ENCODE measurements around the gene ZSCAN26. TPM values are rescaled to one million over a fixed set of nuclear protein-coding genes. Genes with fewer than 3 reads are reported as not detected.
"Not testable (repeated sequence)": the region's sequence is repeated elsewhere in the genome, so short reads cannot be mapped to it uniquely, and the experiment has no call there.

Gene ZSCAN26
- total RNA-seq, 4 donors from 2014 or later, result 12.2 to 38.2 (median 23.7) TPM

GRCh38 chr6:28303570-28303969 lies 36.6 kb downstream of the ZSCAN26 start:
- H3K4me3 ChIP-seq, result no peak overlapping the region
- no peaks in the 10 kb centered on the region for H3K4me1 ChIP-seq
- no peak overlapping the region for H3K27ac ChIP-seq
- H3K36me3 ChIP-seq, result peaks cover 0 to 55% (median 0%) of the 10 kb centered on the region in 3 donors
- H3K27me3 ChIP-seq, result no peaks in the 10 kb centered on the region
- TF ChIP-seq POLR2A (IDR thresholded peaks at IDR 0.05) (no peak), CTCF (IDR thresholded peaks at IDR 0.05) (no peak), EP300 (IDR thresholded peaks at IDR 0.05) (no peak)
- H3K9me3 ChIP-seq, result peaks cover 0 to 12% (median 0%) of the 10 kb centered on the region in 4 donors
- DNase-seq (ENCODE audit: low spot score in 2 of 2), result no peak
- WGBS, 2 donors, result 89 to 90% methylated on average over 3 of the region's 3 CpGs

- peaks cover 0 to 12% (median 0%) of the 10 kb centered on the region in 4 donors for H3K9me3 ChIP-seq
- DNase-seq (ENCODE audit: low spot score in 2 of 2); H3K27me3 ChIP-seq; H3K4me1 ChIP-seq; H3K4me3 ChIP-seq; H3K27ac ChIP-seq: not testable (repeated sequence)
- H3K36me3 ChIP-seq, result peaks cover 0 to 34% (median 0%) of the 10 kb centered on the region in 3 donors
These were observed 39.4 kb downstream of the ZSCAN26 start for GRCh38 chr6:28306363-28306762.

GRCh38 chr6:28311139-28311823 lies 44.3 kb downstream of the ZSCAN26 start:
- H3K4me3 ChIP-seq, result no peak overlapping the region
- no peak for DNase-seq (ENCODE audit: low spot score in 2 of 2)
- H3K36me3 ChIP-seq, result peaks cover 0 to 13% (median 0%) of the 10 kb centered on the region in 3 donors
- TF ChIP-seq CTCF (IDR thresholded peaks at IDR 0.05) (no peak), POLR2A (IDR thresholded peaks at IDR 0.05) (no peak), EP300 (IDR thresholded peaks at IDR 0.05) (no peak)
- H3K9me3 ChIP-seq, result peaks cover 0 to 6% (median 0%) of the 10 kb centered on the region in 4 donors
- no peaks in the 10 kb centered on the region for H3K4me1 ChIP-seq
- H3K27me3 ChIP-seq, result no peaks in the 10 kb centered on the region
- H3K27ac ChIP-seq, result no peak overlapping the region
- 75 to 78% methylated on average over 9 of the region's 9 CpGs for WGBS, 2 donors

GRCh38 chr6:28312939-28313338 lies 46.0 kb downstream of the ZSCAN26 start:
- Histone ChIP-seq H3K9me3 (no peaks in the 10 kb centered on the region), H3K36me3 (peaks cover 0 to 13% (median 0%) of the 10 kb centered on the region in 3 donors), H3K4me3 (no peak overlapping the region), H3K27me3 (no peaks in the 10 kb centered on the region), H3K4me1 (no peaks in the 10 kb centered on the region), H3K27ac (no peak overlapping the region)
- no peak for DNase-seq (ENCODE audit: low spot score in 2 of 2)
- TF ChIP-seq EP300 (IDR thresholded peaks at IDR 0.05) (no peak), CTCF (IDR thresholded peaks at IDR 0.05) (no peak), POLR2A (IDR thresholded peaks at IDR 0.05) (no peak)
- 85 to 91% methylated on average over 23 of the region's 23 CpGs for WGBS, 2 donors

GRCh38 chr6:28315628-28316027 lies 48.7 kb downstream of the ZSCAN26 start:
- WGBS, 2 donors, result 83 to 92% methylated on average over 3 of the region's 3 CpGs
- H3K36me3 ChIP-seq, result peaks cover 0 to 13% (median 0%) of the 10 kb centered on the region in 3 donors
- H3K27me3 ChIP-seq, result no peaks in the 10 kb centered on the region

GRCh38 chr6:28317866-28318265 lies 50.9 kb downstream of the ZSCAN26 start:
- not testable (repeated sequence) for H3K4me1 ChIP-seq; H3K36me3 ChIP-seq; H3K27me3 ChIP-seq; H3K27ac ChIP-seq; DNase-seq (ENCODE audit: low spot score in 2 of 2); H3K4me3 ChIP-seq
- peaks cover 0 to 13% (median 0%) of the 10 kb centered on the region in 4 donors for H3K9me3 ChIP-seq
- 90 to 95% methylated on average over 8 of the region's 8 CpGs for WGBS, 2 donors

More at GRCh38 chr6:28315628-28316027, 48.7 kb downstream of the ZSCAN26 start:
- DNase-seq (ENCODE audit: low spot score in 2 of 2), result no peak
- Histone ChIP-seq H3K27ac (no peak overlapping the region), H3K9me3 (peaks cover 0 to 10% (median 0%) of the 10 kb centered on the region in 4 donors), H3K4me1 (no peaks in the 10 kb centered on the region), H3K4me3 (no peak overlapping the region)
- TF ChIP-seq EP300 (IDR thresholded peaks at IDR 0.05), result no peak
